ENCODE data around the gene DYRK1B.
"Not testable (repeated sequence)": the region's sequence is repeated elsewhere in the genome, so short reads cannot be mapped to it uniquely, and the experiment has no call there.

The DYRK1B gene

GRCh38 chr19:39833464-39834286, at the start of gene DYRK1B:
Gene DYRK1B (minus strand): TSS chr19:39834162. CDS start chr19:39831867, 2,295 bp downstream.
- H3K27ac ChIP-seq: peak within 1 kb of the TSS; percentile 89
- no peak for TF ChIP-seq CTCF (conservative IDR thresholded peaks at IDR 0.05)

DNA sequence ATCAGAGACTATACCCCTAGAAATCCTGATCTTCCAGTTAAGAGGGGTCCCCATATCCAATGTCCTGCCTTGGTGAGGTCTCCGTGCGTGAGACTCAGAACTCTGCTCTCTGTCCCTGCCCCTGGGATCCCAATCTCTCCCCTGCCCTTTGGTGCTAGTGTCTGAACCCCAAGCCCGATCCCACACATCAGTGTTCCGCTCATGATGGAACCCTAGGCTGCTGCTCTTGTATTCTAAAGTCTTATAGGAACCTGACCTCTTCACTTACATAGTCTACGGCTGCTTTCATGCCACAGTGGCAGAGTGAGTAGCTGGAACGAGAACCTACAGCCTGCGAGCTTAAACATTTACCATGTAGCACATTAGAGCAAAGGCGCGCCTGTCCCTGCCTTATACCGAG, 48.7 kb upstream of the DYRK1B start:
- H3K27ac ChIP-seq: not testable (repeated sequence)

- H3K27ac ChIP-seq: not testable (repeated sequence)
- TF ChIP-seq CTCF (conservative IDR thresholded peaks at IDR 0.05): peak; percentile 59
Measured at GRCh38 chr19:39881495-39882110, 47.6 kb upstream of the DYRK1B start.

- not testable (repeated sequence) for H3K27ac ChIP-seq
Measured at GRCh38 chr19:39880241-39880640, 46.3 kb upstream of the DYRK1B start.

- H3K27ac ChIP-seq: not testable (repeated sequence)
Measured at GRCh38 chr19:39879796-39880195, 45.8 kb upstream of the DYRK1B start.

DNA sequence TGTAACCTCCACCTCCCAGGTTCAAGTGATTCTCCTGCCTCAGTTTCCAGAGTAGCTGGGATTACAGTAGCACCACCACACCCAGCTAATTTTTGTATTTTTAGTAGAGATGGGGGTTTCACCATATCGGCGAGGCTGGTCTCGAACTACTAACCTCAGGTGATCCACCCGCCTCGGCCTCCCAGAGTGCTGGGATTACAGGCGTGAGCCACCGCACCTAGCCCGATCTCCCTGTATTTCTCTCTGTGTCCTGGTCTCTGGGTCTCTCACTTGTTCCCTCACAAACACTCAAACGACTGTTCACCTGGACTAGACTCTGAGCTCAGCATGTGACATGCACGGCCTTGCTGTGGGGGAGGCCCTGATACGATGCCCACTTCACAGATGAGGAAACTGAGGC, 44.9 kb upstream of the DYRK1B start:
- H3K27ac ChIP-seq: not testable (repeated sequence)

DNA sequence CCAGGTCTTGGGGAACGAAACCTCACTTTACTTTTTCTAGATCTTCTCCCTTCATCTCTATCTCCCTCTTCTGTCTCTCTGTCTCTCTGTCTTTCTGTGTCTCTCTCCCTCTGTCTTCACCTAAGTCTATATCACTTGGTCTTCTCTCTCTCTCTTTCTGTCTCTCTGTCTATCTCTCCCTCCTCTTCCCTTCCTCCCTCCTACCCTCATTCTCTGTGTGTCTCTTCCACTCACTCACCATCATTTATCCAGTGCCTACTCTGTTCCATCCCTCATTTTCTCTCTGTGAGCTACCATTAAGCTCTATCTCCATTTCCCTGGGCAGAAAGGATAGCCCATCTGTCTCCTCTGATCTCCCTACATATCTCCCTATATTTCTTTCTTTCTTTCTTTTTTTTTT, 44.4 kb upstream of the DYRK1B start:
- H3K27ac ChIP-seq: no peak overlapping the region
- TF ChIP-seq CTCF (conservative IDR thresholded peaks at IDR 0.05): no peak

DNA sequence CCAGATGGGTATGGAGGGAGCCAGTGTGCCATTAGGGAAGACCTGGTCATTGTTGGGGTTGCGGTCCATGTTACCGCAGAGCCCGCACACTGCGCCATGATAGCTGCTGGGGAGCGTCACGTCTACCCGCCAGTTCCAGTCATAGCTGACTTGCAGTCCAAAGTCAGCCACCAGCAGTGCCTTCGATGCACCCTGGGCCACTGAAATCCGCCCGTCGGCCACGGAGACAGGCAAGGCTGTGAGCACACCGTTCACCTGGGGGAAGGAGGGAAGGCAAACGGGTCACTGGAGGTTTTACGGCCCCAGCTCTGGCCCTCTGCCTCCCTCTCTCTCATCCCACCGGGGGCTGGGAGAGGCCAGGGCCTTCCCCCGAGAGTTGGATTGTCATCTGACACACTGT, 44.0 kb upstream of the DYRK1B start:
- H3K27ac ChIP-seq: not testable (repeated sequence)

GRCh38 chr19:39877488-39877887, 43.5 kb upstream of the DYRK1B start:
- not testable (repeated sequence) for H3K27ac ChIP-seq

GRCh38 chr19:39876486-39876885, 42.5 kb upstream of the DYRK1B start:
- not testable (repeated sequence) for H3K27ac ChIP-seq

DNA sequence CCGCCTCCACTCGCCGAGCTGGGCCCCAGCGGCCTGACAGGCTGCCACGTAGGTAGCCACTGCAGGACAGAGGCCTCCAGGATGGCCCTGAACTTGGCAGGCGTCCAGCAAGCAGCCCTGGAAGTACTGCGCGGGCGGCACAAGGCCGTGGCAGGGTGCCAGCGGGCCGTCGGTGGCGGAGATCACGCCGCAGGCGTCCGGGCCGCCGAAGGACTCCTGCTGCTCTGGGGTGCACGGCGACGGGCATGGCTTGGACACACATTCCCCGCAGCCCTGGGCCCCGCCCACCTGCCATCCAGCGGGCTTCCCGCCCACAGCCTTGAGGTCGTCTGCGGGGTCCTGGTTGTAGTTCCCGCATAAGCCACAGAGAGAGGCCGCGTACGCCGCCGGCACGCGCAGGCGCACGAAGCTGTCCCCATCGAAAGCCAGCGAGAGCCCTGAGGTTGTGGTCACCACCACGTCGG, 41.5 kb upstream of the DYRK1B start:
- peak overlapping the region; percentile 28; the same call in 1 of the 2 replicates for H3K27ac ChIP-seq

DNA sequence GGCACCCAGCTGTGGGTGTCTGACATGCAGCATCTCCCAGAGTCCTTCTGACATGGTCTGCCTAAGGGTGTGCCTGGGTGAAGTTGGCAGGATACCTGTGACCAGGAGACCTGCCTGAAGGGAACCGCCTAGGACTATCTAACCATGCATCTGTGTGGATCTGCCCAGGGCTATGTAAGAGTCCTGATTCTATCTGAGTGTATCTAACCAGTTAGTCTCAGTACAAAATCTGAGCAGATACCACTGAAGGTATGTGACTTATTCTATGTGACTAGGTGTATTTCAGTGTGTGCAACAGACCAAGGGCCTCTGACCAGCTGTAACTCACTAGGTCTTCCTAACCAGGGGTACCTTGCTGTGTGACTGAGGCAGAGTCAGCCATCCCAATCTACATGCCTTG, 40.4 kb upstream of the DYRK1B start:
- no peak overlapping the region for H3K27ac ChIP-seq
- TF ChIP-seq CTCF (conservative IDR thresholded peaks at IDR 0.05): no peak
